ENCODE results near the gene PLXNA2. TPM values are rescaled to one million over a fixed set of nuclear protein-coding genes. Genes with fewer than 3 reads are reported as not detected.

PLXNA2 gene
- total and polyA plus RNA-seq, 2 donors (not counting 3 experiments of a cell fraction or from before 2014, with no cell fraction given) = 42.6 to 229 TPM

GRCh38 chr1:208129060-208129459 lies 115.1 kb downstream of the PLXNA2 start:
- FAIRE-seq = no peak
- Histone ChIP-seq H3K9ac (replicated peaks; ENCODE audit: extremely low read depth, insufficient read depth, low read length) (no peak overlapping the region), H3K27ac (ENCODE audit: insufficient read depth, low read depth, low read length) (no peak overlapping the region), H3K4me2 (ENCODE audit: insufficient read depth, low read length) (no peak overlapping the region), H3K79me2 (ENCODE audit: control insufficient read depth, insufficient read depth, low read length) (peaks cover 90% of the 10 kb centered on the region), H3K9me1 (replicated peaks; ENCODE audit: control insufficient read depth, extremely low read depth, insufficient read depth, low read length) (no peaks in the 10 kb centered on the region), H2AFZ (ENCODE audit: low read depth, low read length) (no peak overlapping the region), H3K4me1 (ENCODE audit: control insufficient read depth, extremely low read depth, insufficient read depth, low read length) (peaks cover 4% of the 10 kb centered on the region), H3K9me3 (replicated peaks; ENCODE audit: control insufficient read depth, insufficient read depth, low read length) (no peaks in the 10 kb centered on the region), H3K4me3 (replicated peaks in 1 of 3; ENCODE audit: insufficient read depth in 1 of 3, low read depth in 1 of 3, low read length in 3 of 3) (no peak overlapping the region), H3K36me3 (ENCODE audit: control insufficient read depth in 2 of 2, extremely low read depth in 1 of 2, insufficient read depth in 2 of 2, low read length in 2 of 2) (peaks cover 8 to 18% of the 10 kb centered on the region in 2 experiments), H3K27me3 (ENCODE audit: control insufficient read depth in 2 of 2, insufficient read depth in 2 of 2, low read length in 2 of 2) (no peaks in the 10 kb centered on the region), H4K20me1 (replicated peaks; ENCODE audit: control insufficient read depth, extremely low read depth, insufficient read depth, low read length) (no peaks in the 10 kb centered on the region)
- DNase-seq (ENCODE audit: low read depth, low spot score) = no peak
- dilution Hi-C loops (cut with MboI; ENCODE audit: extremely low pct_ligation_motif_present, low sequenced_read_pairs) = loop anchor here (25.0 kb wide), 1 partner anchor 108 kb away; the partner anchor contains the start of gene PLXNA2
- TF ChIP-seq FOS (IDR thresholded peaks at IDR 0.05; ENCODE audit: borderline replicate concordance, insufficient read depth, low read length) = no peak
- TF ChIP-seq POLR2A (IDR thresholded peaks at IDR 0.05; ENCODE audit: low read depth, low read length) = no peak
- no peak for TF ChIP-seq GATA2 (IDR thresholded peaks at IDR 0.05; ENCODE audit: insufficient read depth, insufficient read length, low read depth, low read length)
- no peak for TF ChIP-seq MYC (IDR thresholded peaks at IDR 0.05; ENCODE audit: low read depth, low read length)
- BruUV-seq (replicated peaks) = no TSS peak
- intact Hi-C loops (cut with micrococcal nuclease) = loop anchor here (2.0 kb wide), 1 partner anchor 20 kb away; no protein-coding TSS in a partner anchor
- CTCF ChIA-PET = interaction anchor here (0.6 to 10.6 kb wide), 4 partner anchors 18 to 112 kb away, joined by 3 to 316 read pairs (median 7); partner anchors contain the start of gene PLXNA2
- POLR2A ChIA-PET = no interaction called here

GRCh38 chr1:208127792-208128529 lies 116.2 kb downstream of the PLXNA2 start:
- no peak overlapping the region for H3K4me3 ChIP-seq (replicated peaks in 1 of 3; ENCODE audit: insufficient read depth in 1 of 3, low read depth in 1 of 3, low read length in 3 of 3)
- FAIRE-seq = no peak
- no peaks in the 10 kb centered on the region for H4K20me1 ChIP-seq (replicated peaks; ENCODE audit: control insufficient read depth, extremely low read depth, insufficient read depth, low read length)
- no peak overlapping the region for H2AFZ ChIP-seq (ENCODE audit: low read depth, low read length)
- no peak for TF ChIP-seq MYC (IDR thresholded peaks at IDR 0.05; ENCODE audit: low read depth, low read length)
- H3K9me3 ChIP-seq (replicated peaks; ENCODE audit: control insufficient read depth, insufficient read depth, low read length) = no peaks in the 10 kb centered on the region
- no TSS peak for BruUV-seq (replicated peaks)
- no peaks in the 10 kb centered on the region for H3K9me1 ChIP-seq (replicated peaks; ENCODE audit: control insufficient read depth, extremely low read depth, insufficient read depth, low read length)
- dilution Hi-C loops (cut with MboI; ENCODE audit: extremely low pct_ligation_motif_present, low sequenced_read_pairs) = loop anchor here (25.0 kb wide), 1 partner anchor 109 kb away; the partner anchor contains the start of gene PLXNA2
- no peaks in the 10 kb centered on the region for H3K27me3 ChIP-seq (ENCODE audit: control insufficient read depth in 2 of 2, insufficient read depth in 2 of 2, low read length in 2 of 2)
- no peak overlapping the region for H3K9ac ChIP-seq (replicated peaks; ENCODE audit: extremely low read depth, insufficient read depth, low read length)
- intact Hi-C loops (cut with micrococcal nuclease) = loop anchor here (2.0 kb wide), 1 partner anchor 21 kb away; no protein-coding TSS in a partner anchor
- H3K4me2 ChIP-seq (ENCODE audit: insufficient read depth, low read length) = no peak overlapping the region
- peaks cover 92% of the 10 kb centered on the region for H3K79me2 ChIP-seq (ENCODE audit: control insufficient read depth, insufficient read depth, low read length)
- peaks cover 6 to 18% of the 10 kb centered on the region in 2 experiments for H3K36me3 ChIP-seq (ENCODE audit: control insufficient read depth in 2 of 2, extremely low read depth in 1 of 2, insufficient read depth in 2 of 2, low read length in 2 of 2)
- no peak overlapping the region for H3K27ac ChIP-seq (ENCODE audit: insufficient read depth, low read depth, low read length)
- ChIA-PET POLR2A (interaction anchor here (0.7 kb wide), 1 partner anchor 14 kb away, joined by 4 read pairs; no protein-coding TSS in a partner anchor), CTCF (interaction anchor here (1.3 to 10.6 kb wide), 2 partner anchors 10 to 113 kb away, joined by 4 to 316 read pairs; partner anchors contain the start of gene PLXNA2)
- no peak for DNase-seq (ENCODE audit: low read depth, low spot score)
- peaks cover 4% of the 10 kb centered on the region for H3K4me1 ChIP-seq (ENCODE audit: control insufficient read depth, extremely low read depth, insufficient read depth, low read length)
